ENCODE data around the gene TGFBR1.

The TGFBR1 gene

DNA sequence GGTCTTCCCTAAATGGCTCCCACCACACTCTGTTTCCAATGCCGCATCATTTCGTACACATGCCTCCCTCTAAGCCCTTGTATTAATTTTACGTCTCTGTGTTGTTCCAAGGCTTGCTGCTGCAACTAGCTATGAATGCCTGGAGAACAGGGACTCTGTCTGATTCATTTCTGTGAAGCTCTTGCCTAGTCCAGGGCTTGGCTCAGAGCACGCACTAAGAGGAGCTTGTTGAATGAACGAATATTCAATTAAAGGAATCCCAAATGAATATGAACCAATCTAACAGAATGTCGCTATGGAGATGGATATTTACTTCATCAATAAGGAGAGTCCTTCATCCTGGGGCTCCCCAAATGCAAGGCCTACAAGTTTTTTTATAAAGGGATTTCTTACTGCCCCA lies 55.3 kb downstream of the TGFBR1 start:
- TF ChIP-seq CTCF (IDR thresholded peaks at IDR 0.05; ENCODE audit: low read depth, low read length, missing control alignments) = no peak
- H3K4me3 ChIP-seq (replicated peaks; ENCODE audit: low read depth, low read length) = no peak overlapping the region
- DNase-seq (ENCODE audit: extremely low read depth, low read depth) = no peak

DNA sequence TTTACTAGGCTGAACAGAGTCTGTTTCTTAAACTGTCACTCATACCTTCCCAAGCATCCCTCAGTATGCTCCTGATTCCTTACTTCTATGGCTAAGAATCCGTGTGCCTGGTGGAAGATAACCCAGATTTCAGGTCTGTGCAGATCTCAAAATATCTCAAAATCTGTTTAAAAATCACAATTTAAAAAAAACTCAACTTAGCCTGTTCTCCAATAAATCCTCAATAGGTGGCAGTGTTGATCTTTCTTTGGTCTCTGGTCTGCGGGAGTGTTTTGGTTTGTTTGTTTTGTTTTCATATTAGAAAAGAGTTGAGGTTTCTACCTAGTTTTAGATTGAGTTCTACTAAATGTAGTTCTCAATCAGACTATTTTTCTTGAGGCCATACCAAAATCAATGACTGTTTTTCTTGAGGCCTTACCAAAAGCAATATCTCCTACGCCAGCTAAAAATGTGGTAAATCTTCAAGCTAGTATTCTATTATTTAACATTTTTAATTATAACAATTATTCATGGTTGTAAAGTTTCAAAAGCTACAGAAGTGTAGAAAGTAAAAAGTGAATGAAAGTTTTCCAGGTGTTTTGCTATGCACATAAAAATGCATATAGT lies 57.9 kb downstream of the TGFBR1 start:
- peak; percentile 30 for TF ChIP-seq CTCF (IDR thresholded peaks at IDR 0.05; ENCODE audit: low read depth, low read length, missing control alignments)
- H3K4me3 ChIP-seq (replicated peaks; ENCODE audit: low read depth, low read length) = no peak overlapping the region
- peak; percentile 14 for DNase-seq (ENCODE audit: extremely low read depth, low read depth)

- DNase-seq (ENCODE audit: extremely low read depth, low read depth) = no peak
- H3K4me3 ChIP-seq (replicated peaks; ENCODE audit: low read depth, low read length) = no peak overlapping the region
- TF ChIP-seq CTCF (IDR thresholded peaks at IDR 0.05; ENCODE audit: low read depth, low read length, missing control alignments) = no peak
These were observed 61.2 kb downstream of the TGFBR1 start for GRCh38 chr9:99166149-99166548.

DNA sequence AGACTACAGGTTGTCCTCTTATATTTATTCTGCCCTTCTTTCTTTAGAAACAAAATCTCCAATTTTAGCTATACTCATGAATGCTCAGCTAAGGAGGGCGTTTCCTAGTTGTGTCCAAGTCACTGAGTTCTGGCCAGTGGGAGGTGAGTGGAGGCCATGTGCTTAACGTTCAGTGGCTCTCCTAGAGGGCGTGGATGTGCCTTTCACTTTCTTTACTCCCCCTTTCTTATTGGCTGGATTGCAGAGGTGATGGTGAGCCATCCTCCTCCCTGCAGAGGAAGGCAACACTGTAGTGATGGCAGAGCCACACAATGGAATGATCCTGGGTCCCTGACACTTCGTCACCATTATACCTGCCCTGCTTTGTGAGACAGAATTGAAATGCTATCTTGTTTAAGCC lies 62.2 kb downstream of the TGFBR1 start:
- no peak for TF ChIP-seq CTCF (IDR thresholded peaks at IDR 0.05; ENCODE audit: low read depth, low read length, missing control alignments)
- no peak overlapping the region for H3K4me3 ChIP-seq (replicated peaks; ENCODE audit: low read depth, low read length)
- no peak for DNase-seq (ENCODE audit: extremely low read depth, low read depth)

GRCh38 chr9:99167694-99168093 lies 62.8 kb downstream of the TGFBR1 start:
- no peak overlapping the region for H3K4me3 ChIP-seq (replicated peaks; ENCODE audit: low read depth, low read length)
- no peak for DNase-seq (ENCODE audit: extremely low read depth, low read depth)
- no peak for TF ChIP-seq CTCF (IDR thresholded peaks at IDR 0.05; ENCODE audit: low read depth, low read length, missing control alignments)

GRCh38 chr9:99169086-99169485 lies 64.2 kb downstream of the TGFBR1 start:
- no peak for DNase-seq (ENCODE audit: extremely low read depth, low read depth)
- no peak for TF ChIP-seq CTCF (IDR thresholded peaks at IDR 0.05; ENCODE audit: low read depth, low read length, missing control alignments)
- H3K4me3 ChIP-seq (replicated peaks; ENCODE audit: low read depth, low read length) = no peak overlapping the region

Data from HFF-Myc (cell line).